Colonic mucosa (tissue), 4 donors: ENCODE data around the gene RABEP2. TPM values are rescaled to one million over a fixed set of nuclear protein-coding genes. Genes with fewer than 3 reads are reported as not detected.
A peak's percentile ranks its signal among the peaks of the same experiment; 100 is the strongest.

ENCODE experiments used
- DNase-seq: peaks from one replicate; pipeline ENCODE4 v3.0.0-alpha.2; 2020
- H3K27ac ChIP-seq: fragments of 200-600 bp; one replicate; pipeline ENCODE4 v1.8.0; 2021
- H3K27me3 ChIP-seq: fragments of 200-600 bp; one replicate; pipeline ENCODE4 v1.8.0; 2021
- H3K36me3 ChIP-seq: fragments of 200-600 bp; one replicate; pipeline ENCODE4 v1.8.0; 2021
- H3K4me1 ChIP-seq: fragments of 200-600 bp; one replicate; pipeline ENCODE4 v1.8.0; 2021; ENCODE audit warnings: mild to moderate bottlenecking
- H3K4me3 ChIP-seq: fragments of 200-600 bp; one replicate; pipeline ENCODE4 v1.8.0; 2021
- H3K9ac ChIP-seq, 2 donors: one replicate each; pipeline ENCODE4 v1.7.0; 2013; ENCODE audit warnings: control low read depth in 2 of 2, low read depth in 2 of 2, low read length in 2 of 2
- H3K9me3 ChIP-seq: fragments of 200-600 bp; one replicate; pipeline ENCODE4 v1.8.0; 2021
- CTCF ChIP-seq: fragments of 200-600 bp; IDR thresholded peaks from one replicate; pipeline ENCODE4 v1.8.0; 2022; ENCODE audit warnings: antibody characterized with exemption, mild to moderate bottlenecking
- intact Hi-C: fragments of 100-400 bp; cut with DNase I; formaldehyde crosslinking; loops from one replicate; pipeline ENCODE4 v1.14.1; 2022
- total RNA-seq, 2 donors: library from RNA; stranded (reverse); fragmentation: NEBNext Ultra II Directional in 1 of 2; extraction: Animal tissue kit (Norgen Biotek cat#: 25700) in 1 of 2; gene quantifications; one replicate each; pipeline ENCODE4 v1.2.1, GENCODE V29; 2021
- donor health status: healthy.
- donor health status: DM: no; HTN: no; CAD: no.
- donor health status: DM: no; HTN: no; CAD: no.

The RABEP2 gene
- total RNA-seq, 2 donors from 2014 or later: 24.5 to 47.4 TPM

- no peak for DNase-seq
- intact Hi-C loops: no loop called here
- Histone ChIP-seq H3K9me3 (no peaks in the 10 kb centered on the region), H3K4me3 (no peak overlapping the region), H3K36me3 (no peaks in the 10 kb centered on the region), H3K4me1 (peaks cover 8% of the 10 kb centered on the region), H3K27me3 (no peaks in the 10 kb centered on the region), H3K9ac (no peak overlapping the region), H3K27ac (no peak overlapping the region)
- TF ChIP-seq CTCF: no peak
Measured at GRCh38 chr16:28880589-28880915, 44.5 kb downstream of the RABEP2 start.

- Histone ChIP-seq H3K4me3 (peak overlapping the region; percentile 78), H3K4me1 (peaks cover 8% of the 10 kb centered on the region), H3K9ac (peak overlapping the region; percentile 60 to 71), H3K9me3 (no peaks in the 10 kb centered on the region), H3K36me3 (no peaks in the 10 kb centered on the region), H3K27me3 (no peaks in the 10 kb centered on the region), H3K27ac (no peak overlapping the region)
- no peak for TF ChIP-seq CTCF
- intact Hi-C loops: no loop called here
- DNase-seq: peak; percentile 91
Measured at GRCh38 chr16:28879841-28880588, 45.0 kb downstream of the RABEP2 start.

GRCh38 chr16:28879261-28879840 lies 45.7 kb downstream of the RABEP2 start:
- H3K36me3 ChIP-seq: no peaks in the 10 kb centered on the region
- intact Hi-C loops: no loop called here
- DNase-seq: peak; percentile 35
- peaks cover 8% of the 10 kb centered on the region for H3K4me1 ChIP-seq
- no peak overlapping the region for H3K27ac ChIP-seq
- peak overlapping the region; percentile 78 for H3K4me3 ChIP-seq
- no peaks in the 10 kb centered on the region for H3K9me3 ChIP-seq
- no peaks in the 10 kb centered on the region for H3K27me3 ChIP-seq
- no peak for TF ChIP-seq CTCF
- H3K9ac ChIP-seq: peak overlapping the region; percentile 60 to 71

GRCh38 chr16:28878083-28878926 lies 46.7 kb downstream of the RABEP2 start, which contains the start of gene ATP2A1:
Gene ATP2A1 (plus strand): TSS chr16:28878488. CDS start chr16:28878672, 184 bp downstream.
- H3K9ac ChIP-seq: peak within 1 kb of the TSS; percentile 60 to 71
- H3K36me3 ChIP-seq: no peaks in the 10 kb centered on the region
- intact Hi-C loops: no loop called here
- H3K4me3 ChIP-seq: peak within 1 kb of the TSS; percentile 78
- peaks cover 8% of the 10 kb centered on the region for H3K4me1 ChIP-seq
- H3K27ac ChIP-seq: no peak within 1 kb of the TSS
- no peak for TF ChIP-seq CTCF
- H3K9me3 ChIP-seq: no peaks in the 10 kb centered on the region
- DNase-seq: no peak
- no peaks in the 10 kb centered on the region for H3K27me3 ChIP-seq

GRCh38 chr16:28877655-28878000 lies 47.4 kb downstream of the RABEP2 start:
- no peak for TF ChIP-seq CTCF
- Histone ChIP-seq H3K4me3 (no peak overlapping the region), H3K4me1 (peaks cover 8% of the 10 kb centered on the region), H3K9me3 (no peaks in the 10 kb centered on the region), H3K27me3 (no peaks in the 10 kb centered on the region), H3K27ac (no peak overlapping the region), H3K36me3 (no peaks in the 10 kb centered on the region), H3K9ac (no peak overlapping the region)
- DNase-seq: no peak
- intact Hi-C loops: no loop called here
